Measurements from ENCODE around the gene ARID1B. TPM values are rescaled to one million over a fixed set of nuclear protein-coding genes. Genes with fewer than 3 reads are reported as not detected.

The ARID1B gene
- total RNA-seq, 1 experiment from 2014 or later: 91.7 TPM

GRCh38 chr6:156839129-156839528 lies 62.0 kb downstream of the ARID1B start:
- no peaks in the 10 kb centered on the region for H3K9me3 ChIP-seq (ENCODE audit: control insufficient read depth, insufficient read depth, low read depth, low read length)
- H3K36me3 ChIP-seq (ENCODE audit: control insufficient read depth, insufficient read depth, low read length): no peaks in the 10 kb centered on the region; the same call in 1 of the 2 replicates
- ChIA-PET CTCF (no interaction called here), POLR2A (no interaction called here)
- intact Hi-C loops (cut with micrococcal nuclease; ENCODE audit: unreplicated experiment): no loop called here
- DNase-seq (ENCODE audit: low read depth, low spot score) (no peak), ATAC-seq (no peak)
- H3K4me1 ChIP-seq (ENCODE audit: control insufficient read depth, insufficient read depth, low read length): peaks cover under 1% of the 10 kb centered on the region; the same call in 1 of the 2 replicates
- no peaks in the 10 kb centered on the region for H3K27me3 ChIP-seq (ENCODE audit: control insufficient read depth, insufficient read depth, low read length)
- no peak overlapping the region for H3K27ac ChIP-seq (ENCODE audit: low read length)
- BruUV-seq (replicated peaks): no TSS peak
- no peak overlapping the region for H3K4me3 ChIP-seq (ENCODE audit: low read depth in 2 of 2, low read length in 2 of 2)
- in situ Hi-C loops (cut with HindIII; ENCODE audit: low pct_unique_long_range_greater_than_20kb, low sequenced_read_pairs): no loop called here
- no peak for TF ChIP-seq REST (IDR thresholded peaks at IDR 0.05; ENCODE audit: insufficient read depth in 1 of 2, low read depth in 2 of 2, low read length in 1 of 2)

GRCh38 chr6:156839591-156840001 lies 62.4 kb downstream of the ARID1B start:
- CTCF ChIA-PET: no interaction called here
- in situ Hi-C loops (cut with HindIII; ENCODE audit: low pct_unique_long_range_greater_than_20kb, low sequenced_read_pairs) (no loop called here), intact Hi-C loops (cut with micrococcal nuclease; ENCODE audit: unreplicated experiment) (no loop called here)

More at GRCh38 chr6:156839591-156840001, 62.4 kb downstream of the ARID1B start:
- H3K36me3 ChIP-seq (ENCODE audit: control insufficient read depth, insufficient read depth, low read length): no peaks in the 10 kb centered on the region; the same call in 1 of the 2 replicates
- H3K4me1 ChIP-seq (ENCODE audit: control insufficient read depth, insufficient read depth, low read length): no peaks in the 10 kb centered on the region
- H3K9me3 ChIP-seq (ENCODE audit: control insufficient read depth, insufficient read depth, low read depth, low read length): no peaks in the 10 kb centered on the region
- DNase-seq (ENCODE audit: low read depth, low spot score) (no peak), ATAC-seq (no peak)
- H3K27ac ChIP-seq (ENCODE audit: low read length): no peak overlapping the region
- BruUV-seq (replicated peaks): no TSS peak
- no peak for TF ChIP-seq REST (IDR thresholded peaks at IDR 0.05; ENCODE audit: insufficient read depth in 1 of 2, low read depth in 2 of 2, low read length in 1 of 2)
- TF ChIP-seq SIN3A (IDR thresholded peaks at IDR 0.05; ENCODE audit: borderline replicate concordance, insufficient read depth, low read depth, low read length): no peak
- no peak for TF ChIP-seq POLR2AphosphoS5 (IDR thresholded peaks at IDR 0.05; ENCODE audit: low read depth, low read length)
- no peak for TF ChIP-seq TCF7L2 (IDR thresholded peaks at IDR 0.05; ENCODE audit: low read depth, low read length)
- TF ChIP-seq CTCF (IDR thresholded peaks at IDR 0.05): no peak
- H3K27me3 ChIP-seq (ENCODE audit: control insufficient read depth, insufficient read depth, low read length): no peaks in the 10 kb centered on the region
- POLR2A ChIA-PET: no interaction called here
- H3K4me3 ChIP-seq (ENCODE audit: low read depth in 2 of 2, low read length in 2 of 2): no peak overlapping the region
